LNCaP clone FGC (cell line): ENCODE data around the gene SMOC1.

Source experiments
- DNase-seq: peaks from one replicate; pipeline ENCODE4 v3.0.0-alpha.2; 2011; ENCODE audit warnings: low read depth
- H3K4me3 ChIP-seq: 2 replicates; pipeline ENCODE4 v1.5.1; 2011; ENCODE audit warnings: mild to moderate bottlenecking, low read depth, low read length, control low read depth
- CTCF ChIP-seq: IDR thresholded peaks from 2 replicates; pipeline ENCODE4 v1.5.1; 2012; ENCODE audit warnings: mild to moderate bottlenecking; ENCODE audit not compliant: control insufficient read depth, insufficient read depth; ENCODE audit errors: extremely low read depth

Gene SMOC1

GRCh38 chr14:69933623-69934275 lies 54.5 kb downstream of the SMOC1 start:
- H3K4me3 ChIP-seq: no peak overlapping the region
- no peak for DNase-seq
- TF ChIP-seq CTCF: no peak

- no peak overlapping the region for H3K4me3 ChIP-seq
- DNase-seq: no peak
- TF ChIP-seq CTCF: no peak
These were observed 58.3 kb downstream of the SMOC1 start for GRCh38 chr14:69937367-69938081.

GRCh38 chr14:69938751-69939150 lies 59.5 kb downstream of the SMOC1 start:
- no peak for DNase-seq
- no peak for TF ChIP-seq CTCF

GRCh38 chr14:69941768-69942742 lies 62.8 kb downstream of the SMOC1 start:
- TF ChIP-seq CTCF: no peak
- H3K4me3 ChIP-seq: no peak overlapping the region
- no peak for DNase-seq

More at GRCh38 chr14:69938751-69939150, 59.5 kb downstream of the SMOC1 start:
- H3K4me3 ChIP-seq: no peak overlapping the region

GRCh38 chr14:69943084-69943780 lies 64.0 kb downstream of the SMOC1 start:
- DNase-seq: no peak
- TF ChIP-seq CTCF: no peak
- H3K4me3 ChIP-seq: no peak overlapping the region

GRCh38 chr14:69945347-69945746 lies 66.1 kb downstream of the SMOC1 start:
- no peak for TF ChIP-seq CTCF
- H3K4me3 ChIP-seq: no peak overlapping the region
- DNase-seq: no peak
